ENCODE data around the gene DCLK2. TPM values are rescaled to one million over a fixed set of nuclear protein-coding genes. Genes with fewer than 3 reads are reported as not detected.

Gene DCLK2
- total RNA-seq, 2 experiments from 2014 or later: not detected

DNA sequence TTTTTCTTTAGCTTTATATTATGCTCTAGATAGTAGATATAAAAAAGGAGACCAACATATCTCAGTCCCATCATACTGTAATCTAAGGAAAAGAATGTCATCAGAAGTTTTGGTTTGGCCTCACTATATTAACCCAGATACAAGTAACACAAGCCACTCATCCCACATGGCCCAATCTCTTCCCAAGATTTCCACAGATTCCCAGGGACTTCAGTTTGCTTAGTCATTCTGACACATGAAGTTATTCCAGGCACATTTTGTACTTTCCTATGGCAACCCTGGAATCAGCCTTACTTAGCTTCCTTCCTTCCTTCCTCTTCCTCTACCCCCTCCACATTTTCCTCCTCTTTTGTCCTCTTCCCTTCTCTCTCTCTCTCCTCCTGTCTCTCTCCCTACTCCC, 21.7 kb upstream of the DCLK2 start:
- POLR2A ChIA-PET: interaction anchor here (0.7 to 1.1 kb wide), 2 partner anchors 9 to 196 kb away, joined by 3 read pairs; no protein-coding TSS in a partner anchor
- intact Hi-C loops (cut with micrococcal nuclease; ENCODE audit: unreplicated experiment): no loop called here
- Histone ChIP-seq H3K4me3 (ENCODE audit: low read depth, low read length, poor library complexity, severe bottlenecking) (no peak overlapping the region), H3K4me1 (ENCODE audit: insufficient read depth, low read length, poor library complexity, severe bottlenecking) (no peaks in the 10 kb centered on the region), H3K36me3 (ENCODE audit: insufficient read depth, low read length) (no peaks in the 10 kb centered on the region), H3K79me2 (ENCODE audit: insufficient read depth, low read depth, low read length) (no peaks in the 10 kb centered on the region), H3K9me3 (ENCODE audit: low read length) (no peaks in the 10 kb centered on the region), H3K9me2 (ENCODE audit: insufficient read depth, low read length) (no peaks in the 10 kb centered on the region), H2AFZ (ENCODE audit: low read length) (no peak overlapping the region), H4K20me1 (ENCODE audit: insufficient read depth, low read length) (no peaks in the 10 kb centered on the region), H3K4me2 (ENCODE audit: low read length) (no peak overlapping the region), H3K27ac (ENCODE audit: low read depth, low read length, poor library complexity, severe bottlenecking) (no peak overlapping the region)
- no peak for DNase-seq (ENCODE audit: low spot score)
- no TSS peak for BruUV-seq (replicated peaks)
- TF ChIP-seq, protein P1, sequence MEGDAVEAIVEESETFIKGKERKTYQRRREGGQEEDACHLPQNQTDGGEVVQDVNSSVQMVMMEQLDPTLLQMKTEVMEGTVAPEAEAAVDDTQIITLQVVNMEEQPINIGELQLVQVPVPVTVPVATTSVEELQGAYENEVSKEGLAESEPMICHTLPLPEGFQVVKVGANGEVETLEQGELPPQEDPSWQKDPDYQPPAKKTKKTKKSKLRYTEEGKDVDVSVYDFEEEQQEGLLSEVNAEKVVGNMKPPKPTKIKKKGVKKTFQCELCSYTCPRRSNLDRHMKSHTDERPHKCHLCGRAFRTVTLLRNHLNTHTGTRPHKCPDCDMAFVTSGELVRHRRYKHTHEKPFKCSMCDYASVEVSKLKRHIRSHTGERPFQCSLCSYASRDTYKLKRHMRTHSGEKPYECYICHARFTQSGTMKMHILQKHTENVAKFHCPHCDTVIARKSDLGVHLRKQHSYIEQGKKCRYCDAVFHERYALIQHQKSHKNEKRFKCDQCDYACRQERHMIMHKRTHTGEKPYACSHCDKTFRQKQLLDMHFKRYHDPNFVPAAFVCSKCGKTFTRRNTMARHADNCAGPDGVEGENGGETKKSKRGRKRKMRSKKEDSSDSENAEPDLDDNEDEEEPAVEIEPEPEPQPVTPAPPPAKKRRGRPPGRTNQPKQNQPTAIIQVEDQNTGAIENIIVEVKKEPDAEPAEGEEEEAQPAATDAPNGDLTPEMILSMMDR (conservative IDR thresholded peaks at IDR 0.05; ENCODE audit: low read length): no peak
- CTCF ChIA-PET (ENCODE audit: unreplicated experiment): no interaction called here

DNA sequence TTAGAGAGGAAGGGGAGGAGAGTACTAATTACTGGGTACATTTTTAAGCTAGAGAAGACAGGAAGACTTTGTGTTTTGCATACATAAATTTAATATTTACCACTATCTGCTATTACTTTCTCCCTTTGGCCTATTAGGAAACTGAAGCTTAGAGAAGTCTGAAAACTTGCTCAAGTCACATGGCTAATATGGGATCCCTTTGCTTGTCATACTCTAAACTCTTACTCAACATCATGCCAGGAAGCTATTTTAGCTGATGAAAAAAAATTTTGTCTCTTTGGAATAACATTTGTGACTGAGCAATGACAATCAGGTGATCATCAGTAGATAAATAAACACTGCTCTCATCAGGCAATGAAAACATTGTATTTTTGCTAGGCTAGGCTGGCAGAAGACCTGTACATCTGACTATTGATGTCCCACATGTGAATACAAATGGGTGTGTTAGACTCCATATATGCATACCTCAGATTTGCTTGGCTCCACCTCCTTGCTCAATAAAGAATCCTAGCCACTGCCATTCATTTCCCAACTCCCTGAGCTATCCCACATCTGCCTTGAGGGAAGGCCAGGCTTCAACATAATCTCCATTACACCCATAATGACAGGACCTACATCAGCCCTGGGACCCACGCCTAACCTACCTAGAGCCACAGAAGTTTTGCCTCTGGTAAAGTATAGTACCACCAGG, 17.0 kb upstream of the DCLK2 start:
- H3K4me2 ChIP-seq (ENCODE audit: low read length): no peak overlapping the region
- H3K27ac ChIP-seq (ENCODE audit: low read depth, low read length, poor library complexity, severe bottlenecking): no peak overlapping the region
- BruUV-seq (replicated peaks): no TSS peak
- CTCF ChIA-PET (ENCODE audit: unreplicated experiment): no interaction called here
- no peaks in the 10 kb centered on the region for H3K9me3 ChIP-seq (ENCODE audit: low read length)
- no peaks in the 10 kb centered on the region for H4K20me1 ChIP-seq (ENCODE audit: insufficient read depth, low read length)
- DNase-seq (ENCODE audit: low spot score): no peak
- no peaks in the 10 kb centered on the region for H3K9me2 ChIP-seq (ENCODE audit: insufficient read depth, low read length)
- no peaks in the 10 kb centered on the region for H3K4me1 ChIP-seq (ENCODE audit: insufficient read depth, low read length, poor library complexity, severe bottlenecking)
- intact Hi-C loops (cut with micrococcal nuclease; ENCODE audit: unreplicated experiment): no loop called here
- POLR2A ChIA-PET: interaction anchor here (0.5 kb wide), 1 partner anchor 869 kb away, joined by 3 read pairs; no protein-coding TSS in a partner anchor
- no peak overlapping the region for H3K4me3 ChIP-seq (ENCODE audit: low read depth, low read length, poor library complexity, severe bottlenecking)
- H3K36me3 ChIP-seq (ENCODE audit: insufficient read depth, low read length): no peaks in the 10 kb centered on the region
- H3K79me2 ChIP-seq (ENCODE audit: insufficient read depth, low read depth, low read length): no peaks in the 10 kb centered on the region
- no peak for TF ChIP-seq EZH2phosphoT487 (IDR thresholded peaks at IDR 0.05; ENCODE audit: borderline replicate concordance, low read depth, low read length)
- TF ChIP-seq, protein P1 (conservative IDR thresholded peaks at IDR 0.05; ENCODE audit: low read length): no peak
- no peak overlapping the region for H2AFZ ChIP-seq (ENCODE audit: low read length)

DNA sequence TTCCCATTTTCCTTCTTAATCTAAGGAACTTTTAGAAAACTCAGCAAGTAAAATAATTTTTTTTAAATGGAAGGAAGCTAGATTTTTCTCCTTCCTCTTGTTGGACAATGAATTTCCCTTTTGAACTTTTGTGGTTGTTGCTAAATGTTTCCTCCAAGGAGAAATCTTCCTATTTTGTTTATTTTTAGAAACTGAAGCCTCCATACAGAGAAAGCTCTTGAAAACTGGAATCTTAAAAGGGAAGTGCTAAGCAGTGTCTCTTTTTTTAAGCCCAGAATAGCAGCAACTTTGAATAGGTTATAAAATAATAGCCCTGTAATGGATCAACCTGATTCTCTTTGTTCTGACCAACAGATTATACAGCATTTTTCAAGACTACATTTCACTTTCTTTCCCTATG, 15.1 kb upstream of the DCLK2 start:
- ChIA-PET CTCF (ENCODE audit: unreplicated experiment) (no interaction called here), POLR2A (no interaction called here)
- no peak overlapping the region for H3K4me2 ChIP-seq (ENCODE audit: low read length)
- no peaks in the 10 kb centered on the region for H3K9me3 ChIP-seq (ENCODE audit: low read length)
- intact Hi-C loops (cut with micrococcal nuclease; ENCODE audit: unreplicated experiment): no loop called here
- H3K36me3 ChIP-seq (ENCODE audit: insufficient read depth, low read length): no peaks in the 10 kb centered on the region
- DNase-seq (ENCODE audit: low spot score): no peak
- H3K4me1 ChIP-seq (ENCODE audit: insufficient read depth, low read length, poor library complexity, severe bottlenecking): no peaks in the 10 kb centered on the region
- no TSS peak for BruUV-seq (replicated peaks)
- no peaks in the 10 kb centered on the region for H4K20me1 ChIP-seq (ENCODE audit: insufficient read depth, low read length)
- no peaks in the 10 kb centered on the region for H3K79me2 ChIP-seq (ENCODE audit: insufficient read depth, low read depth, low read length)
- H3K4me3 ChIP-seq (ENCODE audit: low read depth, low read length, poor library complexity, severe bottlenecking): no peak overlapping the region
- TF ChIP-seq, protein P1 (conservative IDR thresholded peaks at IDR 0.05; ENCODE audit: low read length): no peak
- TF ChIP-seq EZH2phosphoT487 (IDR thresholded peaks at IDR 0.05; ENCODE audit: borderline replicate concordance, low read depth, low read length): no peak
- no peak overlapping the region for H2AFZ ChIP-seq (ENCODE audit: low read length)
- no peaks in the 10 kb centered on the region for H3K9me2 ChIP-seq (ENCODE audit: insufficient read depth, low read length)
- no peak overlapping the region for H3K27ac ChIP-seq (ENCODE audit: low read depth, low read length, poor library complexity, severe bottlenecking)

Measured in OCI-LY7 (cell line).